HEK293T (cell line): ENCODE data around the gene ANKRD17.

Experiments
- BHLHE40 ChIP-seq: fragments of 450-650 bp; IDR thresholded peaks from 2 replicates; pipeline ENCODE4 v1.6.1; 2016; ENCODE audit warnings: mild to moderate bottlenecking, moderate library complexity, borderline replicate concordance
- CTBP1 ChIP-seq: fragments of 450-650 bp; IDR thresholded peaks from 2 replicates; pipeline ENCODE4 v1.6.1; 2016; ENCODE audit warnings: borderline replicate concordance
- FOXA1 ChIP-seq: fragments of 450-650 bp; IDR thresholded peaks from 2 replicates; pipeline ENCODE4 v1.6.1; 2016; ENCODE audit warnings: mild to moderate bottlenecking
- FOXK2 ChIP-seq: fragments of 450-650 bp; IDR thresholded peaks from 2 replicates; pipeline ENCODE4 v1.6.1; 2016; ENCODE audit warnings: mild to moderate bottlenecking
- FOXM1 ChIP-seq: fragments of 450-650 bp; IDR thresholded peaks from 2 replicates; pipeline ENCODE4 v1.6.1; 2017; ENCODE audit warnings: mild to moderate bottlenecking, borderline replicate concordance
- SP1 ChIP-seq: fragments of 450-650 bp; IDR thresholded peaks from 2 replicates; pipeline ENCODE4 v1.6.1; 2017
- SUZ12 ChIP-seq: fragments of 450-650 bp; IDR thresholded peaks from 2 replicates; pipeline ENCODE4 v1.6.1; 2016; ENCODE audit warnings: mild to moderate bottlenecking
- TARDBP ChIP-seq: fragments of 450-650 bp; IDR thresholded peaks from 2 replicates; pipeline ENCODE4 v1.6.1; 2016

- TF ChIP-seq TARDBP, result no peak
- no peak for TF ChIP-seq SUZ12
- TF ChIP-seq CTBP1, result no peak
- TF ChIP-seq FOXK2, result no peak
- no peak for TF ChIP-seq FOXM1
- TF ChIP-seq SP1, result no peak
- no peak for TF ChIP-seq BHLHE40
- TF ChIP-seq FOXA1, result no peak
Observed at GRCh38 chr4:73308286-73308685, 49.7 kb upstream of the ANKRD17 start.
